H9 (cell line): Measurements from ENCODE around the gene ATF6. TPM values are rescaled to one million over a fixed set of nuclear protein-coding genes. Genes with fewer than 3 reads are reported as not detected.

ENCODE experiments used
- DNase-seq: peaks from one replicate; pipeline ENCODE4 v3.0.0-alpha.2; 2017
- H2AFZ ChIP-seq: one replicate; pipeline ENCODE4 v1.6.1; 2013; ENCODE audit warnings: mild to moderate bottlenecking, low read length, control low read depth, moderate library complexity
- H2AK5ac ChIP-seq: 2 replicates; pipeline ENCODE4 v1.6.1; 2013; ENCODE audit warnings: low read length, control low read depth, mixed read lengths; ENCODE audit not compliant: insufficient read length
- H2BK120ac ChIP-seq: one replicate; pipeline ENCODE4 v1.6.1; 2013; ENCODE audit warnings: low read depth, mild to moderate bottlenecking, low read length, control low read depth, inconsistent platforms; ENCODE audit not compliant: poor library complexity, severe bottlenecking
- H2BK12ac ChIP-seq: 2 replicates; pipeline ENCODE4 v1.6.1; 2013; ENCODE audit warnings: low read length, control low read depth, mixed read lengths, low read depth; ENCODE audit not compliant: insufficient read length
- H2BK15ac ChIP-seq: 2 replicates; pipeline ENCODE4 v1.6.1; 2013; ENCODE audit warnings: low read depth, low read length, control low read depth
- H2BK20ac ChIP-seq: one replicate; pipeline ENCODE4 v1.6.1; 2013; ENCODE audit warnings: low read depth, mild to moderate bottlenecking, low read length, control low read depth, inconsistent platforms; ENCODE audit not compliant: poor library complexity, severe bottlenecking
- H2BK5ac ChIP-seq: 2 replicates; pipeline ENCODE4 v1.6.1; 2013; ENCODE audit warnings: low read length, control low read depth, mixed read lengths; ENCODE audit not compliant: insufficient read length
- H3K14ac ChIP-seq: 2 replicates; pipeline ENCODE4 v1.6.1; 2013; ENCODE audit warnings: low read length, control low read depth; ENCODE audit not compliant: insufficient read depth
- H3K18ac ChIP-seq: 2 replicates; pipeline ENCODE4 v1.6.1; 2013; ENCODE audit warnings: low read depth, mild to moderate bottlenecking, mixed read lengths, low read length, control low read depth; ENCODE audit not compliant: insufficient read length
- H3K23ac ChIP-seq: 2 replicates; pipeline ENCODE4 v1.6.1; 2013; ENCODE audit warnings: low read length, control low read depth, mixed read lengths, low read depth; ENCODE audit not compliant: insufficient read length
- H3K23me2 ChIP-seq: 2 replicates; pipeline ENCODE4 v1.6.1; 2013; ENCODE audit warnings: low read depth, mild to moderate bottlenecking, mixed read lengths, low read length, control low read depth; ENCODE audit not compliant: insufficient read length, poor library complexity, severe bottlenecking
- H3K27ac ChIP-seq: 2 replicates; pipeline ENCODE4 v1.5.1; 2013; ENCODE audit warnings: low read length, control low read depth, mixed read lengths, low read depth; ENCODE audit not compliant: insufficient read length
- H3K27me3 ChIP-seq: 2 replicates; pipeline ENCODE4 v1.6.1; 2013; ENCODE audit warnings: low read length, control low read depth, inconsistent platforms; ENCODE audit not compliant: insufficient read depth
- H3K4ac ChIP-seq: 2 replicates; pipeline ENCODE4 v1.6.1; 2013; ENCODE audit warnings: low read depth, mild to moderate bottlenecking, control low read depth, inconsistent platforms, low read length, moderate library complexity
- H3K4me1 ChIP-seq: 2 replicates; pipeline ENCODE4 v1.6.1; 2013; ENCODE audit warnings: low read length, control low read depth, inconsistent platforms; ENCODE audit not compliant: insufficient read depth
- H3K4me2 ChIP-seq: 2 replicates; pipeline ENCODE4 v1.6.1; 2013; ENCODE audit warnings: low read length, control low read depth, mixed read lengths; ENCODE audit not compliant: insufficient read length, insufficient read depth
- H3K56ac ChIP-seq: 2 replicates; pipeline ENCODE4 v1.6.1; 2013; ENCODE audit warnings: low read depth, mild to moderate bottlenecking, mixed read lengths, low read length, control low read depth; ENCODE audit not compliant: insufficient read length
- H3K79me1 ChIP-seq: 2 replicates; pipeline ENCODE4 v1.6.1; 2013; ENCODE audit warnings: low read depth, mild to moderate bottlenecking, moderate library complexity, low read length, control low read depth, inconsistent platforms; ENCODE audit not compliant: insufficient read depth, poor library complexity, severe bottlenecking
- H3K79me2 ChIP-seq: 2 replicates; pipeline ENCODE4 v1.6.1; 2013; ENCODE audit warnings: low read length, control low read depth, inconsistent platforms; ENCODE audit not compliant: insufficient read depth
- H3K9ac ChIP-seq: 2 replicates; pipeline ENCODE4 v1.6.1; 2013; ENCODE audit warnings: low read length, control low read depth, mixed read lengths; ENCODE audit not compliant: insufficient read length; ENCODE audit errors: extremely low read depth
- H3K9me3 ChIP-seq: one replicate; pipeline ENCODE4 v1.6.1; 2013; ENCODE audit warnings: low read depth, low read length, inconsistent platforms; ENCODE audit not compliant: control insufficient read depth
- H3T11ph ChIP-seq: one replicate; pipeline ENCODE4 v1.6.1; 2013; ENCODE audit warnings: mild to moderate bottlenecking, low read length, control low read depth, inconsistent platforms
- H4K20me1 ChIP-seq: one replicate; pipeline ENCODE4 v1.6.1; 2013; ENCODE audit not compliant: control insufficient read depth, insufficient read length, insufficient read depth
- H4K5ac ChIP-seq: 2 replicates; pipeline ENCODE4 v1.6.1; 2013; ENCODE audit warnings: low read depth, mild to moderate bottlenecking, mixed read lengths, low read length, control low read depth; ENCODE audit not compliant: insufficient read length
- H4K8ac ChIP-seq: replicated peaks from 2 replicates; pipeline ENCODE4 v1.6.1; 2013; ENCODE audit warnings: low read length, control low read depth, mixed read lengths, low read depth; ENCODE audit not compliant: insufficient read length
- H4K91ac ChIP-seq: 2 replicates; pipeline ENCODE4 v1.6.1; 2013; ENCODE audit warnings: low read depth, mild to moderate bottlenecking, moderate library complexity, mixed read lengths, low read length, control low read depth; ENCODE audit not compliant: insufficient read length
- H3K27ac Mint-ChIP-seq, 3 experiments: 2 replicates in 2 of 3; 3 replicates in 1 of 3; pipeline ENCODE4 v1.8.0; 2020 to 2021; ENCODE audit warnings: mixed read lengths in 3 of 3, mild to moderate bottlenecking in 1 of 3, moderate library complexity in 1 of 3
- H3K27me3 Mint-ChIP-seq: 2 replicates; pipeline ENCODE4 v1.8.0; 2021; ENCODE audit warnings: low read depth, mild to moderate bottlenecking, moderate library complexity, mixed read lengths
- H3K36me3 Mint-ChIP-seq, 3 experiments: 2 replicates in 2 of 3; 3 replicates in 1 of 3; pipeline ENCODE4 v1.8.0; 2020 to 2021; ENCODE audit warnings: low read depth in 3 of 3, mixed read lengths in 3 of 3; ENCODE audit not compliant: insufficient read depth in 1 of 3
- H3K4me1 Mint-ChIP-seq, 2 experiments: 2 replicates each; pipeline ENCODE4 v1.8.0; 2020; ENCODE audit warnings: mixed read lengths in 2 of 2
- H3K4me3 Mint-ChIP-seq, 2 experiments: 2 replicates in 1 of 2; 3 replicates in 1 of 2; pipeline ENCODE4 v1.8.0; 2020 to 2021; ENCODE audit warnings: mild to moderate bottlenecking in 2 of 2, mixed read lengths in 2 of 2, moderate library complexity in 1 of 2
- H3K9me3 Mint-ChIP-seq, 2 experiments: 2 replicates in 1 of 2; 3 replicates in 1 of 2; pipeline ENCODE4 v1.8.0; 2020; ENCODE audit warnings: mild to moderate bottlenecking in 2 of 2, mixed read lengths in 2 of 2, moderate library complexity in 1 of 2
- WGBS: extraction: QIAGEN DNeasy Blood & Tissue Kit; methylation state at CpG from one replicate; pipeline ENCODE4 v1.1.7; 2013; ENCODE audit warnings: missing lambda C conversion rate, low lambda C conversion rate, mixed read lengths; ENCODE audit not compliant: insufficient read length; ENCODE audit errors: extremely low coverage; 5-methylcytosine and 5-hydroxymethylcytosine counted together
- total RNA-seq: library from RNA; stranded (reverse); gene quantifications from 2 replicates; pipeline ENCODE4 v1.2.1, GENCODE V29; 2021
- TF ChIP-seq, protein P1 (sequence below): fragments of 200-600 bp; sonication (generic); conservative IDR thresholded peaks from 3 replicates; pipeline ENCODE4 v1.8.0; 2021; ENCODE audit warnings: antibody characterized with exemption, mild to moderate bottlenecking

Gene ATF6
- total RNA-seq, 1 experiment from 2014 or later = 11.2 TPM

DNA sequence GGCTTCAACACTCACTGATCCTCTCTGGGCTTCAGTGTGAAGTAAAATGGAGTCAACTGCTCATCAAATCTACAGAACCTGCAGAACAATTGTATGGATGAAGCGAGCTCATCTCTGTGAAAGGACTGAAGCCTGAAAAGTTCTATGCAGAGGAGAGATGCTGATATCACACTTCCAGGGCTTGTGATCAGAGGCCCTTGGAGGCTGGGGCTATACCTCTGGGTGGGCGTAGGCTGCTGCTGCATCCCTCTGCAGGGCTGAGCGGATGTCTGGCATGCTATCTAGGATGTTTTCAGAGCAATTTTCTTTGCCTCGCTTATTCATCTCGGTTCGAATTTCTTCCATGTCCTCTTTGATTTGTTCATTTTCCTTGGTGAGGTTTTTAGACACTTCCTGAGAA is 240.0 kb downstream of the ATF6 start:
- Histone ChIP-seq H2AFZ (no peak overlapping the region), H3K9me3 (no peaks in the 10 kb centered on the region), H3K79me2 (no peaks in the 10 kb centered on the region), H3K4me2 (no peak overlapping the region), H2BK12ac (no peak overlapping the region), H2BK5ac (no peak overlapping the region), H3K56ac (no peak overlapping the region), H4K91ac (no peak overlapping the region), H2BK15ac (no peak overlapping the region), H3K9ac (no peak overlapping the region), H3K79me1 (no peaks in the 10 kb centered on the region), H4K8ac (no peak overlapping the region), H2BK120ac (no peak overlapping the region), H3K27ac (no peak overlapping the region), H3T11ph (no peak overlapping the region), H3K27me3 (no peaks in the 10 kb centered on the region), H3K4ac (no peak overlapping the region), H2AK5ac (no peak overlapping the region), H4K20me1 (no peaks in the 10 kb centered on the region), H3K4me1 (no peaks in the 10 kb centered on the region; the same call in 1 of the 2 replicates), H2BK20ac (no peak overlapping the region), H3K23me2 (no peaks in the 10 kb centered on the region), H3K14ac (no peak overlapping the region), H3K23ac (no peak overlapping the region), H3K18ac (no peak overlapping the region), H4K5ac (no peak overlapping the region)
- no peaks in the 10 kb centered on the region for H3K36me3 Mint-ChIP-seq
- peaks cover 10 to 17% of the 10 kb centered on the region in 2 experiments for H3K4me1 Mint-ChIP-seq
- no peaks in the 10 kb centered on the region for H3K9me3 Mint-ChIP-seq
- no peak for DNase-seq
- WGBS = no CpG with 5 or more reads among the region's 6 CpGs
- H3K4me3 Mint-ChIP-seq = no peak overlapping the region
- no peaks in the 10 kb centered on the region for H3K27me3 Mint-ChIP-seq
- TF ChIP-seq, protein P1, sequence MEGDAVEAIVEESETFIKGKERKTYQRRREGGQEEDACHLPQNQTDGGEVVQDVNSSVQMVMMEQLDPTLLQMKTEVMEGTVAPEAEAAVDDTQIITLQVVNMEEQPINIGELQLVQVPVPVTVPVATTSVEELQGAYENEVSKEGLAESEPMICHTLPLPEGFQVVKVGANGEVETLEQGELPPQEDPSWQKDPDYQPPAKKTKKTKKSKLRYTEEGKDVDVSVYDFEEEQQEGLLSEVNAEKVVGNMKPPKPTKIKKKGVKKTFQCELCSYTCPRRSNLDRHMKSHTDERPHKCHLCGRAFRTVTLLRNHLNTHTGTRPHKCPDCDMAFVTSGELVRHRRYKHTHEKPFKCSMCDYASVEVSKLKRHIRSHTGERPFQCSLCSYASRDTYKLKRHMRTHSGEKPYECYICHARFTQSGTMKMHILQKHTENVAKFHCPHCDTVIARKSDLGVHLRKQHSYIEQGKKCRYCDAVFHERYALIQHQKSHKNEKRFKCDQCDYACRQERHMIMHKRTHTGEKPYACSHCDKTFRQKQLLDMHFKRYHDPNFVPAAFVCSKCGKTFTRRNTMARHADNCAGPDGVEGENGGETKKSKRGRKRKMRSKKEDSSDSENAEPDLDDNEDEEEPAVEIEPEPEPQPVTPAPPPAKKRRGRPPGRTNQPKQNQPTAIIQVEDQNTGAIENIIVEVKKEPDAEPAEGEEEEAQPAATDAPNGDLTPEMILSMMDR = no peak
- H3K27ac Mint-ChIP-seq = no peak overlapping the region
